ENCODE data around the gene PABPN1L.

Gene PABPN1L

GRCh38 chr16:88848557-88848956 lies 17.9 kb downstream of the PABPN1L start:
- no peak for TF ChIP-seq EZH2 (optimal IDR thresholded peaks at IDR 0.05; ENCODE audit: low read depth, low read length)
- TF ChIP-seq CTCF (IDR thresholded peaks at IDR 0.05; ENCODE audit: low read length) = no peak
- TF ChIP-seq EZH2phosphoT487 (IDR thresholded peaks at IDR 0.05; ENCODE audit: low read length) = no peak
- no peaks in the 10 kb centered on the region for H3F3A ChIP-seq (ENCODE audit: insufficient read depth, low read length)
- H4K20me1 ChIP-seq (ENCODE audit: insufficient read depth, low read length) = no peaks in the 10 kb centered on the region

GRCh38 chr16:88847654-88848053 lies 18.8 kb downstream of the PABPN1L start:
- no peaks in the 10 kb centered on the region for H3K36me3 ChIP-seq (replicated peaks; ENCODE audit: insufficient read depth, low read length)
- no peaks in the 10 kb centered on the region for H3K4me1 ChIP-seq (ENCODE audit: low read length)

More at GRCh38 chr16:88848557-88848956, 17.9 kb downstream of the PABPN1L start:
- Histone ChIP-seq H3K9me3 (replicated peaks; ENCODE audit: insufficient read depth, low read length) (no peaks in the 10 kb centered on the region), H3K36me3 (replicated peaks; ENCODE audit: insufficient read depth, low read length) (no peaks in the 10 kb centered on the region), H3K9ac (ENCODE audit: low read length) (no peak overlapping the region), H3K4me3 (ENCODE audit: low read length) (no peak overlapping the region), H3K4me1 (ENCODE audit: low read length) (no peaks in the 10 kb centered on the region), H2AFZ (ENCODE audit: low read length) (no peak overlapping the region), H3K4me2 (ENCODE audit: low read depth, low read length) (no peak overlapping the region), H3K27ac (ENCODE audit: low read length) (no peak overlapping the region), H3K9me2 (replicated peaks; ENCODE audit: insufficient read depth, low read length) (no peaks in the 10 kb centered on the region), H3K27me3 (replicated peaks; ENCODE audit: insufficient read depth, low read length) (no peaks in the 10 kb centered on the region), H3K79me2 (ENCODE audit: low read length) (no peaks in the 10 kb centered on the region)
- no peak for DNase-seq

GRCh38 chr16:88846088-88846487 lies 20.4 kb downstream of the PABPN1L start:
- H3K9me3 ChIP-seq (replicated peaks; ENCODE audit: insufficient read depth, low read length) = no peaks in the 10 kb centered on the region
- H3K4me3 ChIP-seq (ENCODE audit: low read length) = no peak overlapping the region
- H2AFZ ChIP-seq (ENCODE audit: low read length) = no peak overlapping the region
- no peaks in the 10 kb centered on the region for H3K79me2 ChIP-seq (ENCODE audit: low read length)
- no peaks in the 10 kb centered on the region for H3K4me1 ChIP-seq (ENCODE audit: low read length)
- DNase-seq = no peak
- no peak overlapping the region for H3K4me2 ChIP-seq (ENCODE audit: low read depth, low read length)
- H3K36me3 ChIP-seq (replicated peaks; ENCODE audit: insufficient read depth, low read length) = no peaks in the 10 kb centered on the region
- no peak overlapping the region for H3K9ac ChIP-seq (ENCODE audit: low read length)
- no peak overlapping the region for H3K27ac ChIP-seq (ENCODE audit: low read length)
- no peaks in the 10 kb centered on the region for H4K20me1 ChIP-seq (ENCODE audit: insufficient read depth, low read length)
- H3F3A ChIP-seq (ENCODE audit: insufficient read depth, low read length) = no peaks in the 10 kb centered on the region
- TF ChIP-seq EZH2 (optimal IDR thresholded peaks at IDR 0.05; ENCODE audit: low read depth, low read length) (no peak), CTCF (IDR thresholded peaks at IDR 0.05; ENCODE audit: low read length) (no peak), EZH2phosphoT487 (IDR thresholded peaks at IDR 0.05; ENCODE audit: low read length) (no peak)
- H3K27me3 ChIP-seq (replicated peaks; ENCODE audit: insufficient read depth, low read length) = no peaks in the 10 kb centered on the region
- no peaks in the 10 kb centered on the region for H3K9me2 ChIP-seq (replicated peaks; ENCODE audit: insufficient read depth, low read length)

More at GRCh38 chr16:88847654-88848053, 18.8 kb downstream of the PABPN1L start:
- Histone ChIP-seq H3F3A (ENCODE audit: insufficient read depth, low read length) (no peaks in the 10 kb centered on the region), H3K9me2 (replicated peaks; ENCODE audit: insufficient read depth, low read length) (no peaks in the 10 kb centered on the region), H3K27ac (ENCODE audit: low read length) (no peak overlapping the region), H4K20me1 (ENCODE audit: insufficient read depth, low read length) (no peaks in the 10 kb centered on the region), H3K27me3 (replicated peaks; ENCODE audit: insufficient read depth, low read length) (no peaks in the 10 kb centered on the region), H3K9me3 (replicated peaks; ENCODE audit: insufficient read depth, low read length) (no peaks in the 10 kb centered on the region), H3K79me2 (ENCODE audit: low read length) (no peaks in the 10 kb centered on the region), H2AFZ (ENCODE audit: low read length) (no peak overlapping the region), H3K9ac (ENCODE audit: low read length) (no peak overlapping the region), H3K4me2 (ENCODE audit: low read depth, low read length) (no peak overlapping the region), H3K4me3 (ENCODE audit: low read length) (no peak overlapping the region)
- no peak for TF ChIP-seq CTCF (IDR thresholded peaks at IDR 0.05; ENCODE audit: low read length)
- no peak for TF ChIP-seq EZH2phosphoT487 (IDR thresholded peaks at IDR 0.05; ENCODE audit: low read length)
- TF ChIP-seq EZH2 (optimal IDR thresholded peaks at IDR 0.05; ENCODE audit: low read depth, low read length) = no peak
- no peak for DNase-seq

All from MM.1S (cell line).